K562 (cell line): Measurements from ENCODE around the gene SEC14L5. TPM values are rescaled to one million over a fixed set of nuclear protein-coding genes. Genes with fewer than 3 reads are reported as not detected.

Experiments used
- ATAC-seq: fragments of 200-7000 bp; cut with Tn5 transposase; 3 replicates; pipeline ENCODE4 v1.9.1; 2020; ENCODE audit warnings: moderate library complexity
- BruUV-seq: library from RNA; stranded (reverse); fragments of 400-500 nt; replicated peaks from 2 replicates; lab custom pipeline; 2021; lab: Mats Ljungman, UMichigan
- CTCF ChIA-PET: fragments of 300-600 bp; formaldehyde crosslinking; extraction: SDS; loops from one replicate; lab custom pipeline; 2021; ENCODE audit warnings: low intra/inter-chr PET ratio; lab: Yijun Ruan, JAX
- POLR2A ChIA-PET: fragments of 300-600, 350-650 bp; sonication (Branson Sonifier 250); formaldehyde crosslinking; extraction: SDS; loops from one replicate; lab custom pipeline; 2021; ENCODE audit warnings: antibody characterized with exemption, inconsistent platforms; lab: Yijun Ruan, JAX
- DNase-seq, 4 experiments: peaks; one replicate each; pipeline versions ENCODE4 v3.0.0 to v3.0.0-alpha.2; 2011 to 2018; ENCODE audit warnings: low spot score in 3 of 4, mixed read lengths in 3 of 4; ENCODE audit errors: extremely low read depth in 1 of 4
- FAIRE-seq: peaks from 2 replicates; lab custom pipeline; 2011; peaks lifted over from hg19 to GRCh38; lab: Jason Lieb, UNC
- H2AFZ ChIP-seq: 2 replicates; pipeline ENCODE4 v1.6.0; 2011; ENCODE audit warnings: low read depth, low read length, control low read depth, inconsistent platforms
- H3K27ac ChIP-seq: fragments of 200-600 bp; 3 replicates; pipeline ENCODE4 v1.8.0; 2011; ENCODE audit warnings: low read depth, mild to moderate bottlenecking, control low read depth, inconsistent platforms, low read length, moderate library complexity, mixed read lengths; ENCODE audit errors: extremely low read depth
- H3K27me3 ChIP-seq, 2 experiments: fragments of 300-600 bp in 1 of 2; 2 replicates in 1 of 2; 3 replicates in 1 of 2; pipeline versions ENCODE4 v1.6.0 to v1.8.0; 2011; ENCODE audit warnings: inconsistent platforms in 2 of 2, low read length in 2 of 2, mild to moderate bottlenecking in 1 of 2, mixed read lengths in 1 of 2, moderate library complexity in 1 of 2; ENCODE audit not compliant: control insufficient read depth in 2 of 2, insufficient read depth in 2 of 2
- H3K36me3 ChIP-seq: fragments of 300-600 bp; 3 replicates; pipeline ENCODE4 v1.8.0; 2011; ENCODE audit warnings: mild to moderate bottlenecking, low read length, inconsistent platforms; ENCODE audit not compliant: control insufficient read depth, insufficient read depth
- H3K4me1 ChIP-seq, 2 experiments: fragments of 200-600 bp in 1 of 2; replicated peaks in 1 of 2; 2 replicates in 1 of 2; 3 replicates in 1 of 2; pipeline versions ENCODE4 v1.5.1 to v1.8.0; 2011; ENCODE audit warnings: inconsistent platforms in 2 of 2, low read length in 2 of 2, mild to moderate bottlenecking in 1 of 2, mixed read lengths in 1 of 2, moderate library complexity in 1 of 2; ENCODE audit not compliant: control insufficient read depth in 2 of 2, insufficient read depth in 2 of 2
- H3K4me2 ChIP-seq: 2 replicates; pipeline ENCODE4 v1.6.1; 2011; ENCODE audit warnings: low read length, control low read depth, inconsistent platforms, mixed read lengths; ENCODE audit not compliant: insufficient read depth
- H3K4me3 ChIP-seq: fragments of 200-600 bp; sonication (generic), shearing (Covaris generic); 2 replicates; pipeline ENCODE4 v1.5.1; 2016; ENCODE audit warnings: control low read depth, inconsistent platforms
- H3K79me2 ChIP-seq: fragments of 200-600 bp; 3 replicates; pipeline ENCODE4 v1.8.0; 2011; ENCODE audit warnings: low read length, inconsistent platforms; ENCODE audit not compliant: control insufficient read depth, insufficient read depth
- H3K9ac ChIP-seq, 2 experiments: 2 replicates each; pipeline versions ENCODE4 v1.6.0 to v1.6.1; 2011; ENCODE audit warnings: low read depth in 2 of 2, low read length in 2 of 2, control low read depth in 1 of 2, inconsistent platforms in 1 of 2, mild to moderate bottlenecking in 1 of 2, mixed read lengths in 1 of 2; ENCODE audit not compliant: insufficient read depth in 1 of 2
- H3K9me1 ChIP-seq: one replicate; pipeline ENCODE4 v1.6.0; 2011; ENCODE audit warnings: inconsistent platforms, mild to moderate bottlenecking, low read length, moderate library complexity; ENCODE audit not compliant: control insufficient read depth, insufficient read depth
- H3K9me3 ChIP-seq: replicated peaks from 2 replicates; pipeline ENCODE4 v1.5.1; 2011; ENCODE audit warnings: low read depth, low read length, inconsistent platforms; ENCODE audit not compliant: control insufficient read depth, insufficient read depth
- H4K20me1 ChIP-seq: replicated peaks from 2 replicates; pipeline ENCODE4 v1.6.1; 2011; ENCODE audit warnings: low read length, inconsistent platforms, mixed read lengths; ENCODE audit not compliant: control insufficient read depth, insufficient read depth
- CBX3 ChIP-seq, 2 experiments: IDR thresholded peaks; 1 replicate in 1 of 2; 2 replicates in 1 of 2; pipeline ENCODE4 v1.6.1; 2012; ENCODE audit warnings: inconsistent platforms in 2 of 2, low read length in 2 of 2, borderline replicate concordance in 1 of 2, control low read depth in 1 of 2
- E2F3 ChIP-seq: fragments of 250-450 bp; sonication (Bioruptor Pico); IDR thresholded peaks from 2 replicates; pipeline ENCODE4 v1.4.0; 2020; ENCODE audit warnings: mild to moderate bottlenecking
- FUS ChIP-seq: fragments of 200-400 bp; formaldehyde crosslinking; optimal IDR thresholded peaks from 2 replicates; pipeline ENCODE3; 2017; ENCODE audit warnings: low read depth, low read length
- KDM1A ChIP-seq, 2 experiments: fragments of 450-650 bp; IDR thresholded peaks; 2 replicates each; pipeline ENCODE4 v1.6.1; 2016; ENCODE audit warnings: mild to moderate bottlenecking in 2 of 2
- LCOR ChIP-seq: sonication (generic); formaldehyde crosslinking; IDR thresholded peaks from 2 replicates; pipeline ENCODE4 v1.8.0; 2022; ENCODE audit warnings: mild to moderate bottlenecking, missing genetic modification reagents
- NCOA2 ChIP-seq, 2 experiments: fragments of 450-650 bp; IDR thresholded peaks; 2 replicates each; pipeline ENCODE4 v1.6.1; 2018; ENCODE audit warnings: mild to moderate bottlenecking in 2 of 2, moderate library complexity in 1 of 2; ENCODE audit not compliant: partially characterized antibody in 2 of 2
- OTX1 ChIP-seq: fragments of 450-650 bp; formaldehyde crosslinking; IDR thresholded peaks from 2 replicates; pipeline ENCODE4 v1.4.0; 2022; ENCODE audit warnings: mild to moderate bottlenecking
- RAD21 ChIP-seq, 2 experiments: fragments of 250-450 bp in 1 of 2; fragments of 450-650 bp in 1 of 2; sonication (Bioruptor Pico) in 1 of 2; formaldehyde crosslinking in 1 of 2; IDR thresholded peaks in 1 of 2; conservative IDR thresholded peaks in 1 of 2; 2 replicates each; pipeline versions ENCODE4 v1.4.0 to v1.8.0; 2020 to 2022; ENCODE audit warnings: mild to moderate bottlenecking in 2 of 2, moderate library complexity in 1 of 2
- SMARCA5 ChIP-seq: fragments of 450-650 bp; IDR thresholded peaks from 2 replicates; pipeline ENCODE4 v1.6.1; 2016
- SMC3 ChIP-seq: conservative IDR thresholded peaks from 2 replicates; pipeline ENCODE4 v1.6.1; 2011; ENCODE audit warnings: low read depth, low read length, improper control_type of control experiment; ENCODE audit not compliant: insufficient read depth
- ZNF212 ChIP-seq: fragments of 450-650 bp; formaldehyde crosslinking; IDR thresholded peaks from 2 replicates; pipeline ENCODE4 v1.4.0; 2020; ENCODE audit warnings: mild to moderate bottlenecking
- ZNF347 ChIP-seq: fragments of 450-650 bp; formaldehyde crosslinking; IDR thresholded peaks from 2 replicates; pipeline ENCODE4 v1.4.0; 2020; ENCODE audit warnings: low read depth, mild to moderate bottlenecking, moderate library complexity
- WGBS: fragments of 100-300 bp; shearing (Covaris generic); methylation state at CpG from one replicate; pipeline ENCODE4 v1.1.6; 2016; ENCODE audit warnings: low coverage, mixed read lengths; ENCODE audit not compliant: insufficient coverage; ENCODE audit errors: missing lambda C conversion rate; 5-methylcytosine and 5-hydroxymethylcytosine counted together
- in situ Hi-C: fragments of 300-500 bp; cut with MboI; formaldehyde crosslinking; loops from 4 replicates; pipeline ENCODE4 v1.15.0; 2018; ENCODE audit warnings: inconsistent platforms, mixed read lengths
- intact Hi-C: fragments of 100-400 bp; cut with micrococcal nuclease; formaldehyde crosslinking; loops from 2 replicates; pipeline ENCODE4 v1.14.2; 2022
- polyA plus RNA-seq, 8 experiments: library from polyadenylated mRNA; depleted of rRNA in 4 of 8; stranded (reverse) in 5 of 8; unstranded in 3 of 8; fragments of >200 nt; fragmentation: Nextera tagmentation in 2 of 8; fragmentation: Illumina TruSeq in 1 of 8; extraction: Ambion mirVana in 2 of 8; extraction: Trizol in 1 of 8; gene quantifications; 2 replicates each; pipeline versions ENCODE4 v1.2.1 to v1.2.3, GENCODE V29; 2011 to 2014; ENCODE audit warnings: inconsistent platforms in 1 of 8, missing spikeins in 1 of 8
- total RNA-seq, 7 experiments: library from RNA; depleted of rRNA in 6 of 7; stranded (reverse); fragments of >200 nt in 6 of 7; fragmentation: Illumina TruSeq in 2 of 7; extraction: Trizol in 2 of 7; gene quantifications; 2 replicates each; pipeline versions ENCODE4 v1.2.1 to v1.2.3, GENCODE V29; 2011 to 2021; ENCODE audit warnings: low replicate concordance in 1 of 7

SEC14L5 gene
- total and polyA plus RNA-seq, 9 of the 15 experiments (the other 6 are each of a cell fraction or from before 2014, with no cell fraction given): 0.11 TPM; not detected in 8

DNA sequence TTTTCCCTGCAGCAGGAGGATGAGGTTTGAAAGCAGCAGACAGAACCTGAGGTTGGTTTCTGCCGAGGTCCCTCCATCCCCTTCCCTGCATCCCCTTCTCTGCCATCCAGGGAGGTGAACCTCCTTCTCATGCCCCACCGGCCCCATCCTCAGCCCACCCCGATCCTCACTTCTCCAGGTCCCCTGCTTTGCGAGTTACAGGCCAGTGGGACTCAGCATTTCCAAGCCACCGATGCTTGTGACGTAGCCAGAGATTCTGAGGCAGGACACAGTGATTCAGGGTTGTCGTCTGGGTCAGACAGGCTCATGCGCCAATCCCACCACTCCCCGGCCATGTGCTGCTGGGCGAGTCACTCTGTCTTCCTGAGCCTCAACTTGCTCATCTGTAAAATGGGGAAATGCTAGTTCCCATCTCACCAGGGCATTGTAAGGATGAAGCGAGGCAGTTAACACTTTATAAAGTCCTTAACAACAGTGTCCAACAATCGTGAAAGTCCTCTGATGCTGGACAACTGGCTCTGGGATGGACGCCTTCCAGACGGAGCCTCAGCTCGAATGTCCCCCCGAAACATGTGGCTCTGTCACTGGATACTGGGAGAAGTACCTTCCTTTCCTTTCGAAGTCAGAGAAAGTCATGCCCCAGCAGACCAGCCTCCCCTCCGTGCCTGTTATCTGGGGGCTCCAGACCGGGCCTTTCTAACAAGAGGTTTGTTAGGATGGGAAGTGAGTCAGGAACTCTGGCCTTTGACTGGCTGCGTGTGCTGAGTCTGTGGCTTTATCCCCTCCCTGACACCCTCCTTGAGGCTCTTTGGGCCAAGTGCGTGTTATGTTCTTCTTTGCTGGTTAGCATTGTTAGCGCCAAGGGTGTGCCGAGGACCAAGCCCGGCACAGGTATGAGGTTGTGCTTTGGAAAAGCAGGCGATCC is 21.9 kb downstream of the SEC14L5 start (continued):
- TF ChIP-seq CBX3 (IDR thresholded peaks at IDR 0.05; ENCODE audit: borderline replicate concordance in 1 of 2, low read length in 2 of 2) (0 out of 3 replicates have a peak, but pooled peaks of 1 of the 2 experiments have one; percentile 48), SMARCA5 (peak; percentile 79; the same call in 1 of the 2 replicates), KDM1A (IDR thresholded peaks at IDR 0.05) (peak; percentile 70 to 87), E2F3 (CRISPR knock-in tag) (no peak), NCOA2 (IDR thresholded peaks at IDR 0.05; ENCODE audit: partially characterized antibody in 2 of 2) (no peak)

DNA sequence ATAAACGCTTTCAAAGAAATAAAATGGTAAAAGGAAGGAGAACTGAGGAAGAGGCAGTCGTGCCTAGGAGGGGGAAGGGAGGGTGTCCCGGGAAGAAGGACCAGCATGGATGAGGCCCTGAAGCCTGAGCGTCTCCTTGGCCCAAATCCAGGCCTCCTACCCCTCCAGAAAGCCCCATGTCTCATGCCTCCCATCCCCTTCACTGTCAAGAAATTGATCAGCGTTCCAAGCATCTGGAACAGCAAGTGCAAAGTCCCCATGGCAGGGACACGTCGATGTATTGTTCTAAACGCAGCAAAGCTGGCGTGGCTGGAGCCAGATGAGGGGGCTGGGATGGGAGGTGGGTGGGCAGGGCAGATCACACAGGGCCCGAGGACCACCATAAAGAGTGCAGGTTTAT is 22.6 kb downstream of the SEC14L5 start:
- Histone ChIP-seq H4K20me1 (0 out of 2 replicates have a peak, but pooled peaks cover 7% of the 10 kb centered on the region), H3K9ac (no peak overlapping the region), H3K4me2 (peak overlapping the region; percentile 24), H3K9me1 (no peaks in the 10 kb centered on the region), H3K4me1 (peaks cover 5 to 8% of the 10 kb centered on the region in 2 experiments; a peak in 4 of 5 replicates), H3K79me2 (no peaks in the 10 kb centered on the region), H3K9me3 (no peaks in the 10 kb centered on the region), H3K36me3 (no peaks in the 10 kb centered on the region), H3K27ac (no peak overlapping the region), H3K27me3 (peaks cover 11 to 33% of the 10 kb centered on the region in 2 experiments; a peak in 3 of 5 replicates), H3K4me3 (no peak overlapping the region), H2AFZ (peak overlapping the region; percentile 71; the same call in 1 of the 2 replicates)
- FAIRE-seq: no peak
- intact Hi-C loops: no loop called here
- no peak for DNase-seq
- ChIA-PET POLR2A (no interaction called here), CTCF (no interaction called here)
- in situ Hi-C loops: no loop called here
- no peak for TF ChIP-seq RAD21 (CRISPR knock-in tag; conservative IDR thresholded peaks at IDR 0.05 in 1 of 2, IDR thresholded peaks at IDR 0.05 in 1 of 2)
- no peak for TF ChIP-seq LCOR (CRISPR knock-in tag)
- no peak for TF ChIP-seq ZNF212 (CRISPR knock-in tag)
- no peak for TF ChIP-seq OTX1
- no peak for TF ChIP-seq FUS
- no peak for TF ChIP-seq ZNF347 (CRISPR knock-in tag)
- TF ChIP-seq SMC3: no peak
- WGBS: 12% methylated on average over 10 of the region's 10 CpGs
- ATAC-seq: no peak
- no TSS peak for BruUV-seq
